GM19193 (cell line): ENCODE results near the gene C1orf35.

ENCODE experiments used
- POLR2A ChIP-seq: IDR thresholded peaks from 4 replicates; pipeline ENCODE4 v1.6.1; 2011; ENCODE audit not compliant: insufficient read depth, insufficient read length; ENCODE audit errors: extremely low read depth

C1orf35 gene

DNA sequence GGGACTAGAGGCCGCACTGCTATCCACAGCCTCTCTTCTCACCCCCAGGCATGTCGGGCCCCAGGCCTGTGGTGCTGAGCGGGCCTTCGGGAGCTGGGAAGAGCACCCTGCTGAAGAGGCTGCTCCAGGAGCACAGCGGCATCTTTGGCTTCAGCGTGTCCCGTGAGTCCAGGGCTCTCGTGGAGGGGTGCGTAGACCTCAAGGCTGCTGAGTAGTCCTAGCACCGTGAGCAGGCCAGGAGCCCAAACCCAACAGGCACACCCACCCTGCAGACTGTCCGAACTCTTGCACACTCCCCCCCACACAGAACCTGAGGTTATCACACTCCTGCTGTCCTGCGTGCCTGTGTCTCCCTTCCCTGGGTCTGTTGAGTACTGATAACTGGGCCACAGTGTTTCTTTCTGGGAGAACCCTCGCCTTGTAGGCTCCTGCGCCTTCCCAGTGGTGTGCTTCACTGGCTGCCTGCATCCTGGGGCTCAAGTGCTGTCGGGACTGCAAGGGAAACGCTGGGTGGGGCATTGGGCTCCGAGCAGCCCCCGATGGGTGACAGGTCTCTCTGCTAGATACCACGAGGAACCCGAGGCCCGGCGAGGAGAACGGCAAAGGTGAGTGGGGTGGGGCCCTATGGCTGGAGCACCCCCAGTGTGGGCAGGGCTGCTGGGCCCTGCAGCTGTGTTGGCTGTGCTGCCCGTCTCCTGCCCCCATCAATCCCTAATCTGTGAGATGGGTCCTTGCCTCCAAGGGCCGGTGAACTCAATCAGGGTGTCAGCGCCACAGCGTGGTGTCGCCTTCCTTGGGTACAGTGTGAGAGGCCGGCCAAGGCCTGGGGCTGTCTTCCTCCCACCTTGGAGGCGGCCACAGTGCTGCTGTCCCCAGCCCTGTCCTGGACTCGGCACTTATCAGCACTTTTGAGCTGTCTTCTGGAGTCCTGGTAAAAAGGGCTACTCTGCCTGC, 42.6 kb upstream of the C1orf35 start:
- TF ChIP-seq POLR2A, result no peak

DNA sequence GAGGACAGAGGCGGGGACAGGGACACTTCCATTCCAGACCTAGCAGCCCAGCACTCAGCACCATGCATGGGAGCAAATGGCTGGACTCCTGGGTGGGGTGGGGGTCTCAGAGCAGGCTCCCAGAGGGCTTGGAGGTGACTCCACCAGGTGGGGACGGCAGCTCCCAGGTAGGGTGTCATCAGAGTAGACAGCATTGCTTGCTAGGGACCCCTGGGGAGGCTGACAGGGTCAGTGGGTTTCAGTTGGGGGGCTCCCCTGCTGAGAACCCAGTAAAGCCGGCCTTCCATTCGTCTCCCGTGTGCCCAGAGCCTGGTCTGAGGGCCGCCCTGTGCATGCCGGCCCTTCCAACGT, 41.8 kb upstream of the C1orf35 start:
- TF ChIP-seq POLR2A, result no peak

DNA sequence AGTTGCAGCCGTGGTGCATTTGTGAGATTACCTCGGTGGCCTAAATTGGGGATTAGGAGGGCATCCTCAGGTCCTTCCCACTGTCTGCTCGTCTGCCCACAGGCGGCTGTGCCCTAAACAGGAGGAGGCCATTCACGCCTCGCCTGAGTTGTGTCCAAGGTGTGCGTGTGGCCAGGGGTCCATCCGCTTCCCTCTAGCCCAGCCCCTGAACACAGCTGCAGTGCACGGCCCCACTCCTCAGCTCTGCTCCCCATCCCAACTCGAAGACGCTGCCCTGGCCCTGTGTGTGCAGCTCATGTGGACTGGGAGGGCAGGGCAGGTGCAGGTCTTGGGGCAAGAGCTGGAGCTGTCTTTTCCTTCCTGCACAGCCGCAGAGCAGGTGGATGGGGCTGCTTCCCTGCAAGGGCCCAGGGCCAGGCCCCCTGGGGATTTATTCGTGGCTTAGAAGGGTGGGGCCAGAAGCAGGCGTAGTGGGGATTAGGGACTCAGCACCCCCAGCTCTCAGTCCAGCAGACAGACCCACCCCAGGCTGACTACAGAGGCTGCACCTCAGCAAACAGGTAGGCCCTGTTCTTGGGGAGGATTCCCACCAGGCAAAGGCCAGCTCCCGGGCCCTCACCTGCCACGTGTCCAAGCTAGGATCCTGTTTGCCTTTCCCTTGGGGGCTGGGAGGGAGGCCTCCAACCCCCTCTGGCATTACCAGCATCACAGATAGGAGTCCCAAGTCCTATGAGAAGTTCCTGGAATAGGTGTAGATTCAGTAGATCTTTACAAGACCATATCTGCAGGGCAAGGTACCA, 41.3 kb upstream of the C1orf35 start:
- TF ChIP-seq POLR2A, result no peak

DNA sequence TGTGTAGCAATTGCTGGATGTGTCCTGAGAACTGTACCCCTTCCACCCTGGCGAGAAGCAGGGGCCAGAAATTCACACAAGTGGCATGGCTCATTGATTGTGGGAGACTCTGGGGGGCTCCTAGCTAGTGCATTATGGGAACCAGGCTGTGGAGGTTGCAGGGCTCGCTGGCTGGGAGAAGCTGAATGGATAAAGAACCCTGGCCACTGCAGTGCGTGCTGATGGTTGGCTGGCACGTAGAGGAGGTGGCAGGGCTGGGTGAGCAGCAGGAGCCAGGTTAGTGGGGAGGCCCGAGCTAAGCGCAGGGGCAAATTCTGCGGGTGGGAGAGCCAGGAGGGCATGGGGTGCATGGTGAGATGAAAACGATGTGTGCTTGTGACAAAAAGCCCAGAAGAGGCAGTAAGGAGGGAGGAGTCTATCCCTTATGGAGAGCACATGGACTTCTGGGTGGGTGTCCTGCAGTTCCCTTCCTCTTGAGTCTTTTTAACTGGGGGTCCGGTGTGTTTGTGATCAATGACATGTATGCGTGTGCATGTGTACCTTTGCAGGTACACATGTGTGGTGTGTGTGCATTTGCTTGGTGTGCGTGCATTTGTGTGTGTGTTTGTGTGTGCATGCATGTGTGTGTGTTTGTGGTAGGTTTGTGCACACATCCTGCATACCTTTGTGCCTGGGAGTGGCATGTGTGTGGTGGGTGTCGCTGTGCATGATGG, 40.5 kb upstream of the C1orf35 start:
- no peak for TF ChIP-seq POLR2A

DNA sequence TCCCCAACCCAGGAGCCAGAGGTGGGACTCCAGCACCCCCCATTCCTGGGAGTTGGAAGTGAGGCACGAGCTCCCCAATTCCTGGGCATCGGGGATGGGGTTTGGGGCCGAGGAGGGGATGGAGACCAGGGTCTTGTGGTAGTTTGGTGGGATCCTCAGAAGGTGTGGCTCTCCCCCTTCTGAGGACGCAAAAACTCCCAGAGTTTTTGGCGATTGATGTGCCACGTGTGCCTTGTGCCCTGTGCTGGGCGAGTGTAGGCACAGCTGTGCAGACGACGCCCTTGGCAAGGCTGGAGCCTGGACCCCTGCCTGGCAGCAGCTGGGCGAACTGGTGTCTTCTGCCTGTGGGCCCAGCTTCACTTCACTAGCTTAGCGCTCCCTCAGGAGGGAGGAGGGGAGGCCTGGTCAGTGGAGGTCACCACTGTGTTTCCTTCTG, 39.6 kb upstream of the C1orf35 start:
- TF ChIP-seq POLR2A, result no peak

DNA sequence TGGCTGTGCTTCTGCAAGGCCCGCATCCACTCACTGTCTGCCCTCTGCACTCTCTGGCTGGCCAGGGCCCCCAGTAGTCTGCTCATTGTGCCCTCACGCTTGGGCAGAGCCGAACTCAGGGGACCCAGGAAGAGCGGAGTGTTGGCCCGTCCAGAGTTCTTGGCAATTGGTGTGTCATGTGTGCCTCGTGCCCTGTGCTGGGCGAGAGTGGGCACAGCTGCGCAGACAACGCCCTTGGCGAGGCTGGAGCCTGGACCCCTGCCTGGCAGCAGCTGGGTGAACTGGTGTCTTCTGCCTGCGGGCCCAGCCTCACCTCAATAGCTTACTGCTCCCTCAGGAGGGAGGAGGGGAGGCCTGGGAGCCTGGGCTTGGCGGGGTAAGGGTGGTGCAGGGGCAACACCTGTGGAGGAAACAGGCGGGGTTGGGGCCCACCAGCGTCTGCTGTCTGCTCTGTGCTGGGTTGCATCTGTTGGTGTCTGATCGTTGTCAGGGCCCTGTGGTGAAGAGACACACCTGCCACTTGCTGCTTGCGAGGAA, 39.1 kb upstream of the C1orf35 start:
- TF ChIP-seq POLR2A, result no peak

DNA sequence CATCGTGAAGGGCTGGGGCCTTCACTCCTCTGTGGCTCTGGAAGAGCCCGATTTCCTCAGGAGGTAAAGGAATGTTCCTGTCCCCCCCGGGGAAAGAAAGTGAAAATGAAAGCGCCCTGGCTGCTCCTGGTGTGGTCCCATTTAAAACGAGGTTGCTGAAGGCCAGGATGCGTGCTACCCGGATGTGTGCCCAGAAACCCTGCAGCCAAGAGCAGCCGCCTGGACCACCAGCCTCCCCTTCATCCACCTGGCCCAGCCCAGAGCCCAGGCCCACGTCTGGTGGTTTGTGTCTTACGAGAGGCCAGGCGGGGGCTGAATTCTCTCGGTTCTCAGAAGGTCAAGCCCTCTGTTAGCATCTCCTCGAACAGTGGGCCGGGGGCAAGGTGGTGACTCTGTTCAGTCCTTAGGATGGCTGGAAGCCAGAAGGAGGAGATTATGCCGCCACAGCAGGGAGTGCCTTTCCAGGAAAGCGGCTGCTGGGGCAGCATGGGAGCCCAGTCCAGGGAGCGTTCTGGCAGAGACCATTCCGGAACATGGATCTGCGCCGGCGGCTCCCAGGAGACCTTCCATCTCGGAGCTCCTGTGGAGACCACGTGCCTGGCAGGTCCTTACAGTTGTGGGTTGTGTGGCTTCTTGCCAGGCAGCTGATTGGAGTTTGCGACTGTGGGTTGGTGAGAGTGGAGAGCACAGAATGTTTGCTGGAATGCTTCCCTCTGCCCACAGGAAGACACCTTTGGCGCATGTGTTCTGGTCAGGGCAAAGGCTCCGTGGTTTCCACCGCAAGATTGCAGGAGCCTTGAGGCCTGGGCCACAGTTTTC, 38.3 kb upstream of the C1orf35 start:
- TF ChIP-seq POLR2A, result no peak

DNA sequence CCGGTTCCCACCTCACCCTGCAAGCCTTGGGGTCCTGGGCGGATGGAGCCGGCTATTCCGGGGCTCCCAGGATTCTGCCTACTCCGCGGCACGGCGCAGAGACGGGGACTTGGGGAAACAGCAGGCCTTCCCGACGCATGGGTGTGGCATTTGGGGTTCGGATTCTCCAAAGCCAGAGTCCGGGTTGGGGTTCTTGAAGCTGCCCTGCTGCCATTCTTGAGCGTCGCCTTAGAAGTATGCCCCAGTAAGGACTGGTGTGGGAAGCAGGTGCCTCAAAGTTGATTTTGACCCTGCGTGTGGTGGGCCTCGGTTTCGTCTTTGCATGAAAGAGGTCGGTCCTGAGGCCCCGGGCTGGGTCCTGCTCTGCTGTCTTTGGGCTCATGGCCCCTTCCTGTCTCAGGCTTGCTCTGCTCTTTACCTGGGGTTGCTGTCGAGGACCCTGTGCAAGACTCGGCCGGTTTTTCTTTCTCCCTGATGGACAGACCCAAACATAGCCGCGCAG, 37.6 kb upstream of the C1orf35 start:
- no peak for TF ChIP-seq POLR2A

DNA sequence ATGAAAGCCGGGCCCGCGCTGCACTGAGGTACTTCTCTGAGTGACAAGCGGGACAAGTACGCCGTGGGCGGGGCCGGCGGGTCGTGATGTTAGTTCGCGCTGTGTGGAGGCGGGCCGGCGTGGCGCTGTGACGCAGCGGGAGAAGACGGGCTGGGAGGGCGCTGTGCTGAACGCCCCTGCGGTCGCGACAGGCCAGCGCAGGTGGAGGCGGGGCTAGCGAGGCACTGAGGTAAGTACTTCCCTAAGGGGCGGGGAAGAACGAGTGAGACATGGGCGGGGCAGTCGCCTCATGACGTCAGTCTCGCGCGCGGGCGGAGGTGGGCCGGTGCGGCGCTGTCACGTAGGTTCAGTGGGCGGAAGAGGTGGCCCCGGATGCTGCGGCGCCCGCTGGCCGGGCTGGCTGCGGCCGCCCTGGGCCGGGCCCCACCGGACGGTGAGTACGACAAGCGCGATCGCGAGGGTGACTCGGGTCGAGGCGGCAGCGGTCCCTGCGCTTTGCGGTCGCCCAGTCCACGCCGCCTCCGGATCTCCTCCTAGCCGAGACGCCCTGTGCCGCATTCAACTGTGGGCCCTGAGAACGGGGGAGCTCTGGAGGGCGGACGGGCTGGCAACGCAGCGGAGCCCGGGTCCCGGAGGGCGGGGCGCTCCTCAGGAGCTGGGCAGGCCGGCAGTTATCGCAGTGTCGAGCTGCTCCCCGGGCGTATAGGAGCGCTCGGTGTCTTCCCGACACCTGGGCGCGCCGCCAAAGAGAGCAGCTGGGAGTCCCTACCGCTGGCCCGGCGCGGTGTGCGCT, 37.0 kb upstream of the C1orf35 start, which contains the start of gene GUK1:
TSS of gene GUK1 (plus strand) at position 349 of the 793 bp plus-strand sequence. CDS start at position 373, 24 bp downstream.
- TF ChIP-seq POLR2A, result peak; percentile 94

DNA sequence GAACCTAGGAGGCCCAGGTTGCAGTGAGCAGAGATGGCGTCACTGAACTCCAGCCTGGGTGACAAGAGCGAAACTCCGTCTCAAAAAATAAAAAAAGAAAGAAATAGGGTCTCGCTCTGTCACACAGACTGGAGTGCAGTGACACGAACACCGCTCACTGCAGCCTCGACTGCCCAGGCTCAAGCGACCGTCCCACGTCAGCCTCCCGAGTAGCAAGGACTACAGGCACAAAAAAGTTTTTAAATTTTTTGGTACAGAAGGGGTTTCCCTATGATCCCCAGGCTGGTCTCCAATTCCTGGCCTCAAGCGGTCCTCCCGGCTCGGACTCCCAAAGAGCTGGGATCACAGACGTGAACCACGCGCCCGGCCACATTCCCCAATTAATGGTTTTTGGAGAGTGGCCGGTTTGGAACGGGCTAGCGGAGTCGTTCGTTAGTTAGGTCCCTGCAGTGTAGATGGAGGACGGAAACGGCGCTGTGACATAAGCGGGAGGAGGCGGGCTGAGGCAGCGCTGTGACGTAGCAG, 36.3 kb upstream of the C1orf35 start:
- no peak for TF ChIP-seq POLR2A

DNA sequence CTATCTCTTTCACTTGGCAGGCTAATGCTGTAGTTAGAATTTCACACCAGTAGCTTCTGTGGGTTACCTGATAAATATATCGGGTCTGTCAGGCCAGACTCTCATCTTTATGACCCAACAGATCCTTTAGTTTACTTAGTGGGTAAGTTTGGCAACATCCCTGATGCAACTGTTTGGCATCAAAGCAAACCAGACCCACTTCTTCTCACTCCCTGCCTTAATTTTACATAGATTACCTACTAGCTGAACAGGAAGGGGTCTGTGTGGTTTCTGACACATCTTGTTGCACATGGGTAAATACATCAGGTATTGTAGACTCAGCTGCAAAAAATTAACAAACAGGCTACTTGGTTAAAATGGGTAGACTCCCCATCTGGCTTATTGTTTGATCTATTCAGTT, 33.8 kb upstream of the C1orf35 start:
- no peak for TF ChIP-seq POLR2A

DNA sequence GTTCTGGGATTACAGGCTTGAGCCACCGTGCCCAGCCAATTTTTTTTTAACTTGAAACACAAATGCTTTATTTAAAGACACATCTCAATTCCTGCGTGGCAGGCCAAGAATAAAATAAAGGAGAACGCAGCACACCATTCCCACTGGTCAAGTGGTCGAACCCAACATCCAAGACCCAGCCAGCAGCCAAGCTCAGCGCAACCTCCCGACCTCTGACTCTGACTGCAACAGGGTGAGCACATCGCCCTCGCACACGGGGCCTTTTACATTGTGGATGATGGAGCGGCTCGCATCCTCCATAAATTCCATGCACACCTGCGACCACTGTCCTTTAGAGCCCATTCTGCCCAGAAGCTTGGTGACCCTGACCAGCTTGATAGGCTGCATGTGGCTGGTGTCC, 31.5 kb upstream of the C1orf35 start:
- TF ChIP-seq POLR2A, result no peak

DNA sequence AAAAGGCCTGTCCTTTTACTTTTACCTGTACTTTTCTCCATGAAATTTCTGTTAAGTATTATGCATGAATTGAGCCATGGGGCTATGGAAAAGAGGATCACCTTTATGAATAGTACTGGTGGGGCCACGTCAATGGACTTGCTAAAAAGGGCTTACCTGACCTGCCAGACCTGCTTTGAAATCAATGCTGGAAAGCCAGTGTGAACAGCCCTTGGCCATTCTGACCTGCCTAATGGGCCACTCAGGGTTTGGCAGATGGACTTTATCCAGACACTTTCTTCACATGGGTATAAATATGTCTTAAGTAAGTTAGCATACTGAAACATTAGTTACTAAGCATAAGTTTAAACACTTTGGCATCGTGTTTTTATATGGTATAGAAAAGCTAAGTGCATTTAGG, 28.6 kb upstream of the C1orf35 start:
- no peak for TF ChIP-seq POLR2A

DNA sequence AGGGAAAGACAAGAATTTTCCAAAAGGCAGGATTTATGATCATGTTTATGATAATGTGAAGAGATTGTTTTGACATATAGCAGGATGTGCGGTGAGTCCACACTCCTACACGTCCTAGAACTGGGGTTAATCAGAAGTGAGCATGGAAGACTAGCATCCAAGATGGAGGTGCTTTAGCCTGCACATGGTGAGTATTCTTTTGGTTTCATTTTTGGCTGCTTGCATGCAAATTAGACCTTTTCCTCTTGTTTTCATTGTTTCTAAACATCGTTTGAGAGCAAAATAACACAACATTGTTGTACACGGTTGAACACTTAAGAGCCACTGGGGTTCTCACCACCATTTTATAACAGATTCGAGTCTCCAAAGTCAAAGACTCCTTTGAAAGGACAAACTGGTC, 22.1 kb upstream of the C1orf35 start:
- no peak for TF ChIP-seq POLR2A

DNA sequence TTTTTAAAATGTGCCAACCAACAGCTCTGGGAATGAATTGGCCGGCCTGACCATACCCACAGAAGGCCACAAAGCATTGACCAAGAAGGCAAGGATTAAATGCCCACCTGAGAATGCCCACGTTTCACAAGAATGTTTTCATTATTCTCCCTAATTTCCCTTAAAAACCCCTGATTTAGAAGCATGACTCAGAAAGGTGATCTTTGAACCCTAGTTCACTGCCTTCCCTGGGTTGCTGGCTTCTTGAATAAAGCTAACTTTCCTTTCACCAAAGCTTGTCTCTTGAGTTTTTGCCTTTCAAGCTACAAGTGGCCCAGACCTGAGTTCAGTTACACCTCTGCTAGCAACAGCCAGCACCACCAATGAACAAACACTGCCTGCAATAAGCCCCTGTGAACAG, 20.4 kb upstream of the C1orf35 start:
- no peak for TF ChIP-seq POLR2A
